IMR-90 (cell line): ENCODE measurements around the gene CDK1. TPM values are rescaled to one million over a fixed set of nuclear protein-coding genes. Genes with fewer than 3 reads are reported as not detected.

Experiments used
- ATAC-seq: fragments of 200-7000 bp; cut with Tn5 transposase; 2 replicates; pipeline ENCODE4 v1.9.1; 2020; ENCODE audit warnings: low read depth, mild to moderate bottlenecking, moderate library complexity
- Bru-seq: library from RNA; stranded (reverse); fragments of 400-500 nt; gene quantifications from one replicate; lab custom pipeline; 2021; lab: Mats Ljungman, UMichigan
- BruChase-seq, 2 experiments: library from RNA; stranded (reverse); fragments of 400-500 nt; gene quantifications; one replicate each; lab custom pipeline; 2021; lab: Mats Ljungman, UMichigan
- BruUV-seq: library from RNA; stranded (reverse); fragments of 400-500 nt; replicated peaks from 2 replicates; lab custom pipeline; 2021; lab: Mats Ljungman, UMichigan
- CTCF ChIA-PET: fragments of 300-600 bp; formaldehyde crosslinking; extraction: SDS; loops from one replicate; lab custom pipeline; 2021; ENCODE audit warnings: antibody characterized with exemption; lab: Yijun Ruan, JAX
- POLR2A ChIA-PET: fragments of 300-600 bp; sonication (Branson Sonifier 250); formaldehyde crosslinking; loops from one replicate; lab custom pipeline; 2022; ENCODE audit warnings: antibody characterized with exemption; ENCODE audit not compliant: unreplicated experiment; lab: Charles Lee
- DNase-seq: peaks from one replicate; pipeline ENCODE4 v3.0.0; 2013
- H2AFZ ChIP-seq: replicated peaks from 2 replicates; pipeline ENCODE3; 2013; ENCODE audit warnings: low read length, mild to moderate bottlenecking; ENCODE audit not compliant: poor library complexity
- H2AK5ac ChIP-seq: 2 replicates; pipeline ENCODE4 v1.6.1; 2013; ENCODE audit warnings: low read depth, low read length, inconsistent platforms
- H2AK9ac ChIP-seq: replicated peaks from 2 replicates; pipeline ENCODE3; 2013; ENCODE audit warnings: mild to moderate bottlenecking, low read depth, low read length, moderate library complexity; ENCODE audit not compliant: poor library complexity
- H2BK120ac ChIP-seq: 2 replicates; pipeline ENCODE4 v1.6.1; 2013; ENCODE audit warnings: low read depth, low read length, inconsistent platforms
- H2BK15ac ChIP-seq: 3 replicates; pipeline ENCODE4 v1.6.1; 2013; ENCODE audit warnings: low read depth, low read length, inconsistent platforms
- H2BK20ac ChIP-seq: 2 replicates; pipeline ENCODE4 v1.6.1; 2013; ENCODE audit warnings: low read depth, mild to moderate bottlenecking, inconsistent platforms, low read length, moderate library complexity
- H2BK5ac ChIP-seq: 2 replicates; pipeline ENCODE4 v1.6.1; 2013; ENCODE audit warnings: mild to moderate bottlenecking, low read depth, low read length, inconsistent platforms; ENCODE audit not compliant: poor library complexity, severe bottlenecking
- H3K14ac ChIP-seq: replicated peaks from 2 replicates; pipeline ENCODE4 v1.6.1; 2013; ENCODE audit warnings: low read depth, low read length, inconsistent platforms
- H3K18ac ChIP-seq: 2 replicates; pipeline ENCODE4 v1.6.1; 2013; ENCODE audit warnings: low read depth, low read length, control low read depth
- H3K23ac ChIP-seq: 2 replicates; pipeline ENCODE4 v1.6.1; 2013; ENCODE audit warnings: low read depth, low read length, inconsistent platforms
- H3K27ac ChIP-seq: 2 replicates; pipeline ENCODE4 v1.5.1; 2013; ENCODE audit warnings: mild to moderate bottlenecking, control low read depth, low read length; ENCODE audit not compliant: insufficient read depth
- H3K27me3 ChIP-seq: 2 replicates; pipeline ENCODE4 v1.6.1; 2013; ENCODE audit warnings: low read length; ENCODE audit not compliant: control insufficient read depth, insufficient read depth
- H3K36me3 ChIP-seq: 2 replicates; pipeline ENCODE4 v1.6.1; 2013; ENCODE audit warnings: low read length, mixed read lengths; ENCODE audit not compliant: control insufficient read depth, insufficient read depth
- H3K4ac ChIP-seq: 2 replicates; pipeline ENCODE4 v1.6.1; 2013; ENCODE audit warnings: low read depth, low read length, inconsistent platforms
- H3K4me1 ChIP-seq: 2 replicates; pipeline ENCODE4 v1.6.1; 2013; ENCODE audit warnings: low read length, mixed read lengths; ENCODE audit not compliant: control insufficient read depth, insufficient read depth
- H3K4me2 ChIP-seq: 2 replicates; pipeline ENCODE4 v1.6.1; 2013; ENCODE audit warnings: low read depth, mild to moderate bottlenecking, control low read depth, low read length, moderate library complexity
- H3K4me3 ChIP-seq: 2 replicates; pipeline ENCODE4 v1.5.1; 2013; ENCODE audit warnings: low read depth, mild to moderate bottlenecking, control low read depth, low read length, moderate library complexity; ENCODE audit not compliant: insufficient read depth
- H3K56ac ChIP-seq: 2 replicates; pipeline ENCODE4 v1.6.1; 2013; ENCODE audit warnings: low read length, inconsistent platforms; ENCODE audit not compliant: insufficient read depth; ENCODE audit errors: extremely low read depth
- H3K79me1 ChIP-seq, 2 experiments: 2 replicates each; pipeline ENCODE4 v1.6.1; 2013; ENCODE audit warnings: low read length in 2 of 2, inconsistent platforms in 1 of 2, low read depth in 1 of 2
- H3K9ac ChIP-seq: 2 replicates; pipeline ENCODE4 v1.6.1; 2013; ENCODE audit warnings: low read depth, low read length, control low read depth
- H3K9me1 ChIP-seq: 2 replicates; pipeline ENCODE4 v1.6.1; 2013; ENCODE audit warnings: low read length, inconsistent platforms; ENCODE audit not compliant: insufficient read depth
- H3K9me3 ChIP-seq: 2 replicates; pipeline ENCODE4 v1.6.1; 2013; ENCODE audit warnings: low read length; ENCODE audit not compliant: control insufficient read depth, insufficient read depth
- H4K20me1 ChIP-seq: 2 replicates; pipeline ENCODE4 v1.6.1; 2013; ENCODE audit warnings: low read length, inconsistent platforms; ENCODE audit not compliant: insufficient read depth
- H4K5ac ChIP-seq: 2 replicates; pipeline ENCODE4 v1.6.1; 2013; ENCODE audit warnings: mild to moderate bottlenecking, low read depth, low read length, control low read depth
- H4K8ac ChIP-seq, 2 experiments: 2 replicates each; pipeline ENCODE4 v1.6.1; 2013; ENCODE audit warnings: low read depth in 2 of 2, low read length in 2 of 2, control low read depth in 1 of 2, inconsistent platforms in 1 of 2
- H4K91ac ChIP-seq: 2 replicates; pipeline ENCODE4 v1.6.1; 2013; ENCODE audit warnings: low read depth, low read length, inconsistent platforms; ENCODE audit not compliant: insufficient read depth
- BHLHE40 ChIP-seq: fragments of 150-350 bp; IDR thresholded peaks from 2 replicates; pipeline ENCODE4 v1.6.1; 2016; ENCODE audit warnings: mild to moderate bottlenecking, low read depth, low read length
- CEBPB ChIP-seq: IDR thresholded peaks from 2 replicates; pipeline ENCODE4 v1.6.1; 2012; ENCODE audit warnings: low read depth, low read length, improper control_type of control experiment
- CHD1 ChIP-seq: IDR thresholded peaks from 2 replicates; pipeline ENCODE4 v1.6.1; 2012; ENCODE audit warnings: low read depth, low read length, improper control_type of control experiment
- FOS ChIP-seq: fragments of 150-350 bp; IDR thresholded peaks from 2 replicates; pipeline ENCODE4 v1.6.1; 2016; ENCODE audit warnings: low read depth, low read length
- MAFK ChIP-seq: IDR thresholded peaks from 2 replicates; pipeline ENCODE4 v1.6.1; 2012; ENCODE audit warnings: low read depth, low read length, improper control_type of control experiment
- MAZ ChIP-seq: IDR thresholded peaks from 2 replicates; pipeline ENCODE4 v1.6.1; 2012; ENCODE audit warnings: low read depth, mild to moderate bottlenecking, low read length, improper control_type of control experiment, moderate library complexity, borderline replicate concordance
- MXI1 ChIP-seq: IDR thresholded peaks from 2 replicates; pipeline ENCODE4 v1.6.1; 2012; ENCODE audit warnings: low read depth, mild to moderate bottlenecking, low read length, moderate library complexity, borderline replicate concordance
- NFE2L2 ChIP-seq: fragments of 150-350 bp; IDR thresholded peaks from 2 replicates; pipeline ENCODE4 v1.6.1; 2016; ENCODE audit warnings: low read depth, mild to moderate bottlenecking, low read length
- POLR2A ChIP-seq: IDR thresholded peaks from 2 replicates; pipeline ENCODE4 v1.6.1; 2012; ENCODE audit warnings: mild to moderate bottlenecking, low read depth, low read length
- RCOR1 ChIP-seq: IDR thresholded peaks from 2 replicates; pipeline ENCODE4 v1.6.1; 2012; ENCODE audit warnings: mild to moderate bottlenecking, low read length, improper control_type of control experiment; ENCODE audit not compliant: insufficient replicate concordance
- RFX5 ChIP-seq: IDR thresholded peaks from 2 replicates; pipeline ENCODE4 v1.8.0; 2012; ENCODE audit warnings: low read depth, mild to moderate bottlenecking, low read length, moderate library complexity
- USF2 ChIP-seq: fragments of 150-350 bp; IDR thresholded peaks from 2 replicates; pipeline ENCODE4 v1.6.1; 2017; ENCODE audit warnings: mild to moderate bottlenecking, antibody characterized with exemption, low read length, low read depth
- WGBS, 2 experiments: methylation state at CpG; one replicate each; pipeline versions ENCODE4 v1.1.5 to v1.1.7; 2013; ENCODE audit warnings: missing lambda C conversion rate in 2 of 2; ENCODE audit not compliant: insufficient read length in 1 of 2; ENCODE audit errors: extremely low coverage in 2 of 2; 5-methylcytosine and 5-hydroxymethylcytosine counted together
- dilution Hi-C: fragments of 300-500 bp; cut with HindIII; formaldehyde crosslinking; loops from one replicate; pipeline ENCODE4 v1.14.3; 2018; ENCODE audit warnings: low sequenced_read_pairs; ENCODE audit not compliant: unreplicated experiment
- in situ Hi-C: fragments of 300-500 bp; cut with MboI; formaldehyde crosslinking; loops from 3 replicates; pipeline ENCODE4 v1.14.3; 2019; ENCODE audit warnings: low sequenced_read_pairs, inconsistent platforms, mixed read lengths
- intact Hi-C: fragments of 100-400 bp; cut with micrococcal nuclease; formaldehyde crosslinking; loops from 2 replicates; pipeline ENCODE4 v1.10.0; 2022
- long read RNA-seq: library from polyadenylated mRNA; unstranded; transcript quantifications from one replicate; pipeline ENCODE4 v2.0.0, GENCODE V29; 2021; ENCODE audit not compliant: unreplicated experiment
- polyA plus RNA-seq, 3 experiments: library from polyadenylated mRNA; depleted of rRNA; stranded (reverse); fragments of >200 nt; gene quantifications; 2 replicates each; pipeline ENCODE4 v1.2.3, GENCODE V29; 2012; ENCODE audit warnings: low replicate concordance in 1 of 3
- total RNA-seq: library from RNA; depleted of rRNA; stranded (reverse); fragments of >200 nt; gene quantifications from 2 replicates; pipeline ENCODE4 v1.2.3, GENCODE V29; 2012; rRNA removed

CDK1 gene
- total RNA-seq = 28.1 and 37.5 TPM in 2 replicates
- 17.1 and 21.9 TPM in 2 replicates for polyA plus RNA-seq (2012; rRNA removed)
- polyA plus RNA-seq (2012; cell fraction: cytosol; rRNA removed) = 1.5 and 2.3 TPM in 2 replicates
- 1.8 and 14.0 TPM in 2 replicates for polyA plus RNA-seq (2012; cell fraction: nucleus; rRNA removed; ENCODE audit: low replicate concordance)
- percentile 62 among the genes with signal in this experiment for Bru-seq, nascent RNA
- BruChase-seq, experiment 1, labeled RNA remaining after a 6-hour chase = percentile 49 among the genes with signal in this experiment
- percentile 49 among the genes with signal in this experiment for BruChase-seq, experiment 2, labeled RNA remaining after a 2-hour chase
- long read RNA-seq, transcript CDK1-203 (8 exons, 1,913 nt) = major isoform, 16 of 21 reads
- long read RNA-seq, partial matches to known transcripts = 0 of 21 reads
- long read RNA-seq, other reads (novel, unspliced or antisense) = 5 of 21 reads

GRCh38 chr10:60778214-60778970 is at the start of gene CDK1:
Gene CDK1, plus strand, starts transcription at chr10:60778478. Its CDS starts 1,688 bp downstream, at chr10:60780166.
- no peak; the same call in 1 of the 2 replicates for TF ChIP-seq FOS
- TF ChIP-seq RFX5 = no peak
- no peak for TF ChIP-seq CHD1
- TF ChIP-seq CEBPB = no peak
- TF ChIP-seq MAFK = no peak
- TF ChIP-seq MXI1 = peak; percentile 94
- TF ChIP-seq POLR2A = peak; percentile 79
- no peak for TF ChIP-seq BHLHE40
- TF ChIP-seq USF2 = no peak
- TF ChIP-seq NFE2L2 = no peak
- peak; percentile 24; the same call in 1 of the 2 replicates for TF ChIP-seq MAZ
- TF ChIP-seq RCOR1 = no peak
- peak within 1 kb of the TSS; percentile 40 for H4K5ac ChIP-seq
- H3K4me3 ChIP-seq = peak within 1 kb of the TSS; percentile 76
- H3K9ac ChIP-seq = peak within 1 kb of the TSS; percentile 58
- no peak within 1 kb of the TSS for H3K14ac ChIP-seq
- no peaks in the 10 kb centered on the region for H3K9me1 ChIP-seq
- no TSS peak for BruUV-seq
- H4K91ac ChIP-seq = no peak within 1 kb of the TSS; the same call in 1 of the 2 replicates
- peak within 1 kb of the TSS; percentile 72 for H3K56ac ChIP-seq
- H4K8ac ChIP-seq = peak within 1 kb of the TSS; percentile 31 to 83; a peak in 3 of 4 replicates
- in situ Hi-C loops (no loop called here), dilution Hi-C loops (no loop called here), intact Hi-C loops (loop anchor here (10.0 kb wide), 1 partner anchor 544 kb away; no protein-coding TSS in a partner anchor)
- no peaks in the 10 kb centered on the region for H3K27me3 ChIP-seq
- H3K4me1 ChIP-seq = peaks cover 4% of the 10 kb centered on the region
- ATAC-seq (peak; percentile 98), DNase-seq (peak; percentile 98)
- H2BK5ac ChIP-seq = peak within 1 kb of the TSS; percentile 69
- no peaks in the 10 kb centered on the region for H3K9me3 ChIP-seq
- peaks cover 0 to 8% of the 10 kb centered on the region in 2 experiments; a peak in 2 of 4 replicates for H3K79me1 ChIP-seq
- no peak within 1 kb of the TSS for H2AK5ac ChIP-seq
- peak within 1 kb of the TSS; percentile 91 for H3K4me2 ChIP-seq
- H2BK120ac ChIP-seq = peak within 1 kb of the TSS; percentile 57
- H2BK15ac ChIP-seq = no peak within 1 kb of the TSS
- H2BK20ac ChIP-seq = no peak within 1 kb of the TSS
- ChIA-PET CTCF (no interaction called here), POLR2A (interaction anchor here (0.7 kb wide), 1 partner anchor 129 kb away, joined by 4 read pairs; no protein-coding TSS in a partner anchor)
- peak within 1 kb of the TSS; percentile 49; the same call in 1 of the 2 replicates for H3K27ac ChIP-seq
- H4K20me1 ChIP-seq = no peaks in the 10 kb centered on the region
- peak within 1 kb of the TSS; percentile 91 for H2AFZ ChIP-seq
- H3K18ac ChIP-seq = peak within 1 kb of the TSS; percentile 26; the same call in 1 of the 2 replicates
- H2AK9ac ChIP-seq = peak within 1 kb of the TSS; percentile 80
- H3K4ac ChIP-seq = peak within 1 kb of the TSS; percentile 37
- no peaks in the 10 kb centered on the region for H3K36me3 ChIP-seq
- WGBS, 2 experiments = 2% methylated on average over 28 of the region's 58 CpGs; no CpG with 5 or more reads in 1 of the 2 experiments
- H3K23ac ChIP-seq = no peak within 1 kb of the TSS
